ENCODE results near the gene CRIP2.
A peak's percentile ranks its signal among the peaks of the same experiment; 100 is the strongest.

Gene CRIP2

DNA sequence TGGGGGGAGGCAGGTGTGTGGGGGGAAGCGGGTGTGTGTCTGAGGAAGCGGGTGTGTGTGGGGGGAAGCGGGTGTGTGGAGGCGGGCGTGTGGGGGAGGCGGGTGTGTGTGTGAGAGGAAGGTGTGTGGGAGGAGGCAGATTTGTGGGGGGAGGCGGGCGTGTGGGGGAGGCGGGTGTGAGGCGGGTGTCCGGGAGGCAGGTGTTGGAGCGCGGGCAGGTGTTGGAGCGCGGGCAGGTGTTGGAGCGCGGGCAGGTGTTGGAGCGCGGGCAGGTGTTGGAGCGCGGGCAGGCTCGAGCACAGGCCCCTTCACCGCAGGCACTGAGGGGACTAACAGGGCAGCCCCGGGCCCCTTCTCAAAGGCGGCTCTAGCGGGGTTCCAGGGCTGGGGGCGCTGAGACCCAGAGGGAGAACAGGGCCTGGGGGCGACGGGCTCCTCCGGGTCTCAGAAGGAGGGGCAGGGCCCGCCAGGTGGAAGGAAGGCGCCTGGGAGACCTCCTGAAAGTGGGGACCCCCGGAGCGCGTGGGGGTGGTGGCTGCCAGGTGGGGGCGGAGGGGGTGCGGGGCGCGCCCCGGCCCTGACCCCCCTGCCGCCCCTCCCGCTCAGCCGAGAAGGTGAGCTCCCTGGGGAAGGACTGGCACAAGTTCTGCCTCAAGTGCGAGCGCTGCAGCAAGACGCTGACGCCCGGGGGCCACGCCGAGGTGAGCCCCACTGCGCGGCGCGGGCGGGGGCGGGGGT lies 3.2 kb downstream of the CRIP2 start:
- ChIA-PET POLR2A (no interaction called here), CTCF (no interaction called here)
- no peak for DNase-seq (ENCODE audit: extremely low spot score)
- no peak for TF ChIP-seq ELF4 (IDR thresholded peaks at IDR 0.05)
- no peak for TF ChIP-seq FOXK2 (IDR thresholded peaks at IDR 0.05)

- TF ChIP-seq CTBP1 (IDR thresholded peaks at IDR 0.05; ENCODE audit: borderline replicate concordance) (no peak), FOXM1 (IDR thresholded peaks at IDR 0.05; ENCODE audit: borderline replicate concordance) (no peak), ARNT (IDR thresholded peaks at IDR 0.05) (no peak), L3MBTL2 (conservative IDR thresholded peaks at IDR 0.05) (no peak), ZNF384 (IDR thresholded peaks at IDR 0.05) (no peak), FOXK2 (IDR thresholded peaks at IDR 0.05) (no peak), ELF4 (IDR thresholded peaks at IDR 0.05) (no peak), LEF1 (IDR thresholded peaks at IDR 0.05; ENCODE audit: borderline replicate concordance) (no peak), FOXA1 (IDR thresholded peaks at IDR 0.05) (no peak), HDGF (IDR thresholded peaks at IDR 0.05; ENCODE audit: borderline replicate concordance) (no peak), BHLHE40 (IDR thresholded peaks at IDR 0.05; ENCODE audit: borderline replicate concordance) (no peak), SUZ12 (IDR thresholded peaks at IDR 0.05) (no peak), NFRKB (IDR thresholded peaks at IDR 0.05) (no peak), SP1 (IDR thresholded peaks at IDR 0.05) (no peak), PKNOX1 (IDR thresholded peaks at IDR 0.05) (no peak), TARDBP (IDR thresholded peaks at IDR 0.05) (no peak)
- CTCF ChIA-PET: no interaction called here
- no peak for DNase-seq (ENCODE audit: extremely low spot score)
- POLR2A ChIA-PET: no interaction called here
Measured at GRCh38 chr14:105478398-105479251, 4.0 kb downstream of the CRIP2 start.

DNA sequence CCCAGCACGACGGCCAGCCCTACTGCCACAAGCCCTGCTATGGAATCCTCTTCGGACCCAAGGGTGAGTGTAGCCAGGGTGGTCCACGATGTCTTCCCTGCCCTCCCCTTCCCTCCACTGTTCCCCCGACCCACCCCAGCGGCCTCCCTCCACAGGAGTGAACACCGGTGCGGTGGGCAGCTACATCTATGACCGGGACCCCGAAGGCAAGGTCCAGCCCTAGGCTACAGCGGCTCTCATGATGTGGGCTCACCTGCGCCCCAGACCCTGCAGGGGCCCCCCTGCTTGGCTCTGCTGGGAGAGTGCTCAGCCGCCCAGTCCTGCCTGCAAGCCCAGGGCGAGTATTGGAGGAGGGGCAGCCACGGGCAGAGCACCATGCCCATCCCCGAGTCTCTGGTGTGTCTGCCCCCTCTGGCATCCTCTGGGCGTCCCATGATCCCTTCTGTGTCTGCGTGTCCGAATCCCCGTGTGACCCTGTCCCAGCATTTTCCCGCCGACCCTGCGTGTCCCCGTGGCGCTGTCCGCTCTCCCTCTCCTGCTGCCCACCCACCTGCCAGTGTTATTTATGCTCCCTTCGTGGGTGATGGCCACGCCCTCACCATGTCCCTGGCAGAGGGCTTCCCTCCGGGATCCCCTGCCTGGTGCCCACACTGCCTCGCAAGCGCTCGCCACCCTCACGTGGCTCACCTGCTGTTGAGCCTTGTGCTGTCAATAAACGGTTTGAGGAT lies 5.0 kb downstream of the CRIP2 start:
- no peak for TF ChIP-seq PKNOX1 (IDR thresholded peaks at IDR 0.05)
- TF ChIP-seq ZNF384 (IDR thresholded peaks at IDR 0.05): no peak
- no peak for TF ChIP-seq SP1 (IDR thresholded peaks at IDR 0.05)
- TF ChIP-seq NFRKB (IDR thresholded peaks at IDR 0.05): no peak
- no peak for TF ChIP-seq L3MBTL2 (conservative IDR thresholded peaks at IDR 0.05)
- no peak for TF ChIP-seq ARNT (IDR thresholded peaks at IDR 0.05)
- no peak for TF ChIP-seq FOXK2 (IDR thresholded peaks at IDR 0.05)
- no peak for TF ChIP-seq SUZ12 (IDR thresholded peaks at IDR 0.05)
- TF ChIP-seq FOXM1 (IDR thresholded peaks at IDR 0.05; ENCODE audit: borderline replicate concordance): no peak
- TF ChIP-seq ELF4 (IDR thresholded peaks at IDR 0.05): no peak
- no peak for TF ChIP-seq TARDBP (IDR thresholded peaks at IDR 0.05)
- TF ChIP-seq BHLHE40 (IDR thresholded peaks at IDR 0.05; ENCODE audit: borderline replicate concordance): no peak
- TF ChIP-seq CTBP1 (IDR thresholded peaks at IDR 0.05; ENCODE audit: borderline replicate concordance): no peak
- TF ChIP-seq HDGF (IDR thresholded peaks at IDR 0.05; ENCODE audit: borderline replicate concordance): no peak
- no peak for TF ChIP-seq FOXA1 (IDR thresholded peaks at IDR 0.05)
- POLR2A ChIA-PET: no interaction called here
- no peak for DNase-seq (ENCODE audit: extremely low spot score)
- CTCF ChIA-PET: interaction anchor here (1.3 kb wide), 1 partner anchor 26 kb away, joined by 4 read pairs; no protein-coding TSS in a partner anchor

DNA sequence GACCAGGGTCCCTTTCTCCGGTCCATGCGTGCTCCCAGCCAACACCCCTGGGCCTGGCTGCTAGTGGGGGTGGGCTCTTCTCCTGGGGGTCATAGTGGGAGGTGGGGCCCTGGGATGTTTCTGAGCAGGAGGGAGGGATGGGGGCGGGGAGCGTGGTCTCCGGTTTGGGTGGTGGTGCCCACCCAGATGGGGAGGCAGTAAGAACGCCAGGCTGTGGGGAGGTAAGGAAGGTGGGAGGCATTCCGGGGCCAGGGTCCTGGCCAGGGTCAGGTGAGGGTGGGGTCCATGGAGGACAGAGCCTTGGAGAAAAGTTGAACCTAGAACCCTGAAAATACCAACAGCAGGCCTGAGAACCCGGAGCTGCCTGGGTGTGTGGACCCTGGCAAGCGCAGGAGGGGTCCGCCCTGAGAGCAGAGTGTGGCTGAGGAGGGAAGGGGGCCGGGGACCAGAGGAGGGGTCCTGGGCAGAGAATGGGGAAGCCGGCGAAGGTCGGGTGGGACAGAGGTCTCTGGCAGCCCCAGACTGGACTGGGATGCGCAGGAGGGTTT lies 5.7 kb downstream of the CRIP2 start:
- no peak for TF ChIP-seq ELF4 (IDR thresholded peaks at IDR 0.05)
- ChIA-PET CTCF (interaction anchor here (0.5 to 2.4 kb wide), 24 partner anchors 9 to 376 kb away, joined by 3 to 38 read pairs (median 4); partner anchors contain the start of gene TEDC1), POLR2A (interaction anchor here (0.7 to 1.9 kb wide), 7 partner anchors 8 to 166 kb away, joined by 3 to 29 read pairs (median 3); partner anchors contain the start of gene PACS2)
- DNase-seq (ENCODE audit: extremely low spot score): no peak

DNA sequence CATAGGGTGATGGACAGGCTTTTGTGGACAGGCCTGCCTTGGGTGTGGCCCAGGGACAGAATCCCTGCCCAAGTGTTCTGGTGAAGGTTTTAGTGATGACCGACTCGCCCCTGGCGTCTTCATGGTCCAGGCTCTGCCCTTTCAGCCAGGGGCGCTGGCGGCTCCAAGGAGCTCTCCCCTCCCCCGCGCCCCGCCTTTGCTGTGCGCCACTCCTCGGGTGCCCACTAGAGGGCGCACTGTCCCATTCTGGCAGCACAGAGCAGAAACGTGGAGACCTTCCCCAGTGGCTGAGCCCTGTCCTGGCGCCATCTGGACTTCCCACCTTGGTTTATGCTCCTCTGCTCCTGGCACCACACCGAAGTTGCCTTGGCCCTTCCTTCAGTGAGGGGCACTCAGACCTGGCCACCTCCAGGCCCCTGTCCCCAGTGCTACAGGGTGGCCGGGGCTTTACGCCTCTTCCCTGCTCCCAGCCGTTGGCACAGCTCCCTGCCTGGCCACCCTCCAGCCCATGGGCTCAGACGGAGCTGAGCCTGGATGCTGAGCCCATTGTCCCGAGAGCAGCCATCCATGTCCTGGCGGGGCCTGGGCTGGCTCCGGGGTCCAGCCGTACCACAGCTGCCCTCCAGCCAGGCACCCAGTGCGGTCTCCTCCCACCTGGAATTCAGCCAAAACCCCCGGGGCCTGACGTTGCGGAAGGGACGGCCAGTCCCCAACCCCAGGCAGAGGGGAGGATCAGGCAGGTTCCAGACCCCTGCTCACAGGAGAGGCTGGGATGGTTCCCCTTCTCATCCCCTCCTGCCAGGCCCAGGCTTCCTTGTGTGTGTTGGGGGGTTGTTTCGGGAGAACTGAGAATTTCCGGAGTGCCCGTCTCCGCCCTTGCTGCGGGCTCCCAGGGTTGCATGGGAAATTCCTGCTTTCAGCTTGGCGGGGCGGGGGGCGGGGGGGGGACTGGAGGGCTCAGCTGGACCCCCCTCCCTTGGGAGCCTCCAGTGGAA lies 6.5 kb downstream of the CRIP2 start:
- POLR2A ChIA-PET: interaction anchor here (0.7 to 1.9 kb wide), 7 partner anchors 9 to 167 kb away, joined by 3 to 29 read pairs (median 3); partner anchors contain the start of gene PACS2
- peak; percentile 90 for DNase-seq (ENCODE audit: extremely low spot score)
- CTCF ChIA-PET: interaction anchor here (0.5 to 2.4 kb wide), 25 partner anchors 9 to 375 kb away, joined by 3 to 38 read pairs (median 4); partner anchors contain the start of gene TEDC1
- TF ChIP-seq SP1 (IDR thresholded peaks at IDR 0.05) (no peak), BHLHE40 (IDR thresholded peaks at IDR 0.05; ENCODE audit: borderline replicate concordance) (no peak), PKNOX1 (IDR thresholded peaks at IDR 0.05) (peak; percentile 66), SUZ12 (IDR thresholded peaks at IDR 0.05) (no peak), HDGF (IDR thresholded peaks at IDR 0.05; ENCODE audit: borderline replicate concordance) (0 out of 2 replicates have a peak, but pooled peaks have one; percentile 61), NFRKB (IDR thresholded peaks at IDR 0.05) (no peak), L3MBTL2 (conservative IDR thresholded peaks at IDR 0.05) (no peak), LEF1 (IDR thresholded peaks at IDR 0.05; ENCODE audit: borderline replicate concordance) (no peak)

Data from HEK293T (cell line).